ENCODE data around the gene PEX11B. TPM values are rescaled to one million over a fixed set of nuclear protein-coding genes. Genes with fewer than 3 reads are reported as not detected.

The PEX11B gene
- total RNA-seq, 1 experiment from 2014 or later, result 27.4 TPM

GRCh38 chr1:145944532-145944931 lies 26.0 kb upstream of the PEX11B start:
- H3K9me3 ChIP-seq (ENCODE audit: control insufficient read depth, insufficient read depth, low read depth, low read length), result no peaks in the 10 kb centered on the region
- no peak overlapping the region for H3K4me3 ChIP-seq (ENCODE audit: low read depth in 2 of 2, low read length in 2 of 2)
- no peak overlapping the region for H3K27ac ChIP-seq (ENCODE audit: low read length)
- POLR2A ChIA-PET, result interaction anchor here (0.7 to 0.8 kb wide), 2 partner anchors 10 to 13 kb away, joined by 3 read pairs; partner anchors contain the start of gene LIX1L
- H3K27me3 ChIP-seq (ENCODE audit: control insufficient read depth, insufficient read depth, low read length), result no peaks in the 10 kb centered on the region
- no TSS peak for BruUV-seq (replicated peaks)
- no peak for ATAC-seq
- intact Hi-C loops (cut with micrococcal nuclease; ENCODE audit: unreplicated experiment) (no loop called here), in situ Hi-C loops (cut with HindIII; ENCODE audit: low pct_unique_long_range_greater_than_20kb, low sequenced_read_pairs) (no loop called here)
- H3K36me3 ChIP-seq (ENCODE audit: control insufficient read depth, insufficient read depth, low read length), result no peaks in the 10 kb centered on the region
- TF ChIP-seq CTCF (IDR thresholded peaks at IDR 0.05), result no peak
- CTCF ChIA-PET, result no interaction called here
- no peaks in the 10 kb centered on the region for H3K4me1 ChIP-seq (ENCODE audit: control insufficient read depth, insufficient read depth, low read length)
- DNase-seq (ENCODE audit: low read depth, low spot score), result no peak

GRCh38 chr1:145942871-145943270 lies 24.4 kb upstream of the PEX11B start:
- no peak for TF ChIP-seq TCF7L2 (IDR thresholded peaks at IDR 0.05; ENCODE audit: low read depth, low read length)
- no peak for TF ChIP-seq SIN3A (IDR thresholded peaks at IDR 0.05; ENCODE audit: borderline replicate concordance, insufficient read depth, low read depth, low read length)
- TF ChIP-seq REST (IDR thresholded peaks at IDR 0.05; ENCODE audit: insufficient read depth in 1 of 2, low read depth in 2 of 2, low read length in 1 of 2), result no peak
- in situ Hi-C loops (cut with HindIII; ENCODE audit: low pct_unique_long_range_greater_than_20kb, low sequenced_read_pairs) (no loop called here), intact Hi-C loops (cut with micrococcal nuclease; ENCODE audit: unreplicated experiment) (no loop called here)
- ATAC-seq (no peak), DNase-seq (ENCODE audit: low read depth, low spot score) (no peak)
- Histone ChIP-seq H3K36me3 (ENCODE audit: control insufficient read depth, insufficient read depth, low read length) (no peaks in the 10 kb centered on the region), H3K9me3 (ENCODE audit: control insufficient read depth, insufficient read depth, low read depth, low read length) (no peaks in the 10 kb centered on the region), H3K27me3 (ENCODE audit: control insufficient read depth, insufficient read depth, low read length) (no peaks in the 10 kb centered on the region), H3K4me1 (ENCODE audit: control insufficient read depth, insufficient read depth, low read length) (no peaks in the 10 kb centered on the region), H3K4me3 (ENCODE audit: low read depth in 2 of 2, low read length in 2 of 2) (no peak overlapping the region), H3K27ac (ENCODE audit: low read length) (no peak overlapping the region)
- ChIA-PET POLR2A (no interaction called here), CTCF (no interaction called here)
- BruUV-seq (replicated peaks), result no TSS peak

GRCh38 chr1:145942405-145942804 lies 23.9 kb upstream of the PEX11B start:
- in situ Hi-C loops (cut with HindIII; ENCODE audit: low pct_unique_long_range_greater_than_20kb, low sequenced_read_pairs) (no loop called here), intact Hi-C loops (cut with micrococcal nuclease; ENCODE audit: unreplicated experiment) (no loop called here)
- no peaks in the 10 kb centered on the region for H3K9me3 ChIP-seq (ENCODE audit: control insufficient read depth, insufficient read depth, low read depth, low read length)
- ChIA-PET POLR2A (no interaction called here), CTCF (no interaction called here)
- no peak for DNase-seq (ENCODE audit: low read depth, low spot score)
- no peak overlapping the region for H3K27ac ChIP-seq (ENCODE audit: low read length)
- H3K4me3 ChIP-seq (ENCODE audit: low read depth in 2 of 2, low read length in 2 of 2), result no peak overlapping the region
- ATAC-seq, result no peak
- no TSS peak for BruUV-seq (replicated peaks)
- TF ChIP-seq POLR2AphosphoS5 (IDR thresholded peaks at IDR 0.05; ENCODE audit: low read depth, low read length) (no peak), SIN3A (IDR thresholded peaks at IDR 0.05; ENCODE audit: borderline replicate concordance, insufficient read depth, low read depth, low read length) (no peak), REST (IDR thresholded peaks at IDR 0.05; ENCODE audit: insufficient read depth in 1 of 2, low read depth in 2 of 2, low read length in 1 of 2) (no peak), CTCF (IDR thresholded peaks at IDR 0.05) (no peak), TCF7L2 (IDR thresholded peaks at IDR 0.05; ENCODE audit: low read depth, low read length) (no peak)
- H3K4me1 ChIP-seq (ENCODE audit: control insufficient read depth, insufficient read depth, low read length), result no peaks in the 10 kb centered on the region
- H3K36me3 ChIP-seq (ENCODE audit: control insufficient read depth, insufficient read depth, low read length), result no peaks in the 10 kb centered on the region; the same call in 1 of the 2 replicates
- no peaks in the 10 kb centered on the region for H3K27me3 ChIP-seq (ENCODE audit: control insufficient read depth, insufficient read depth, low read length)
